ENCODE data around the gene PTPRG.
A peak's percentile ranks its signal among the peaks of the same experiment; 100 is the strongest.

PTPRG gene

GRCh38 chr3:61561374-61562041 is at the start of gene PTPRG:
PTPRG (plus strand) TSS chr3:61561571; CDS start chr3:61562288, 717 bp downstream.
- H3K27ac Mint-ChIP-seq = no peak within 1 kb of the TSS
- peaks cover 14% of the 10 kb centered on the region for H3K4me1 Mint-ChIP-seq (ENCODE audit: low read depth)
- intact Hi-C loops (cut with micrococcal nuclease) = no loop called here
- H3K4me3 Mint-ChIP-seq = peak within 1 kb of the TSS; percentile 46
- no peaks in the 10 kb centered on the region for H3K36me3 Mint-ChIP-seq (ENCODE audit: low read depth)
- H3K27me3 Mint-ChIP-seq = peaks cover 69% of the 10 kb centered on the region
- no peaks in the 10 kb centered on the region for H3K9me3 Mint-ChIP-seq

- Mint-ChIP-seq H3K4me3 (no peak overlapping the region), H3K27ac (no peak overlapping the region), H3K36me3 (ENCODE audit: low read depth) (no peaks in the 10 kb centered on the region), H3K4me1 (ENCODE audit: low read depth) (no peaks in the 10 kb centered on the region), H3K27me3 (no peaks in the 10 kb centered on the region), H3K9me3 (peaks cover 13% of the 10 kb centered on the region)
- intact Hi-C loops (cut with micrococcal nuclease) = no loop called here
These were observed 42.8 kb upstream of the PTPRG start for GRCh38 chr3:61518590-61518989.

GRCh38 chr3:61520966-61521628 is 40.3 kb upstream of the PTPRG start:
- H3K4me1 Mint-ChIP-seq (ENCODE audit: low read depth) = no peaks in the 10 kb centered on the region
- H3K9me3 Mint-ChIP-seq = no peaks in the 10 kb centered on the region
- H3K4me3 Mint-ChIP-seq = no peak overlapping the region
- no peaks in the 10 kb centered on the region for H3K27me3 Mint-ChIP-seq
- H3K36me3 Mint-ChIP-seq (ENCODE audit: low read depth) = no peaks in the 10 kb centered on the region
- no peak overlapping the region for H3K27ac Mint-ChIP-seq
- intact Hi-C loops (cut with micrococcal nuclease) = no loop called here

- Mint-ChIP-seq H3K4me3 (no peak overlapping the region), H3K27me3 (no peaks in the 10 kb centered on the region), H3K9me3 (no peaks in the 10 kb centered on the region), H3K27ac (no peak overlapping the region), H3K4me1 (ENCODE audit: low read depth) (no peaks in the 10 kb centered on the region), H3K36me3 (ENCODE audit: low read depth) (no peaks in the 10 kb centered on the region)
- intact Hi-C loops (cut with micrococcal nuclease) = no loop called here
These were observed 39.3 kb upstream of the PTPRG start for GRCh38 chr3:61522060-61522459.

- Mint-ChIP-seq H3K27ac (no peak overlapping the region), H3K4me1 (ENCODE audit: low read depth) (no peaks in the 10 kb centered on the region)
- intact Hi-C loops (cut with micrococcal nuclease) = no loop called here
These were observed 38.7 kb upstream of the PTPRG start for GRCh38 chr3:61522626-61523025.

GRCh38 chr3:61524933-61525332 is 36.4 kb upstream of the PTPRG start:
- intact Hi-C loops (cut with micrococcal nuclease) = no loop called here

More at GRCh38 chr3:61522626-61523025, 38.7 kb upstream of the PTPRG start:
- Mint-ChIP-seq H3K4me3 (no peak overlapping the region), H3K36me3 (ENCODE audit: low read depth) (no peaks in the 10 kb centered on the region), H3K9me3 (no peaks in the 10 kb centered on the region), H3K27me3 (no peaks in the 10 kb centered on the region)

GRCh38 chr3:61526308-61526707 is 35.1 kb upstream of the PTPRG start:
- Mint-ChIP-seq H3K27me3 (no peaks in the 10 kb centered on the region), H3K4me1 (ENCODE audit: low read depth) (no peaks in the 10 kb centered on the region), H3K9me3 (no peaks in the 10 kb centered on the region), H3K4me3 (no peak overlapping the region), H3K27ac (no peak overlapping the region), H3K36me3 (ENCODE audit: low read depth) (no peaks in the 10 kb centered on the region)
- intact Hi-C loops (cut with micrococcal nuclease) = no loop called here

More at GRCh38 chr3:61524933-61525332, 36.4 kb upstream of the PTPRG start:
- H3K27me3 Mint-ChIP-seq = no peaks in the 10 kb centered on the region
- H3K36me3 Mint-ChIP-seq (ENCODE audit: low read depth) = no peaks in the 10 kb centered on the region
- no peaks in the 10 kb centered on the region for H3K4me1 Mint-ChIP-seq (ENCODE audit: low read depth)
- no peak overlapping the region for H3K27ac Mint-ChIP-seq
- H3K9me3 Mint-ChIP-seq = no peaks in the 10 kb centered on the region
- no peak overlapping the region for H3K4me3 Mint-ChIP-seq

- H3K4me3 Mint-ChIP-seq = no peak overlapping the region
- H3K27ac Mint-ChIP-seq = no peak overlapping the region
- intact Hi-C loops (cut with micrococcal nuclease) = no loop called here
- H3K9me3 Mint-ChIP-seq = no peaks in the 10 kb centered on the region
- H3K4me1 Mint-ChIP-seq (ENCODE audit: low read depth) = no peaks in the 10 kb centered on the region
- H3K36me3 Mint-ChIP-seq (ENCODE audit: low read depth) = no peaks in the 10 kb centered on the region
- no peaks in the 10 kb centered on the region for H3K27me3 Mint-ChIP-seq
These were observed 34.4 kb upstream of the PTPRG start for GRCh38 chr3:61527011-61527410.

GRCh38 chr3:61530355-61530754 is 31.0 kb upstream of the PTPRG start:
- H3K4me3 Mint-ChIP-seq = no peak overlapping the region
- no peaks in the 10 kb centered on the region for H3K36me3 Mint-ChIP-seq (ENCODE audit: low read depth)
- no peaks in the 10 kb centered on the region for H3K4me1 Mint-ChIP-seq (ENCODE audit: low read depth)
- intact Hi-C loops (cut with micrococcal nuclease) = no loop called here
- H3K9me3 Mint-ChIP-seq = no peaks in the 10 kb centered on the region
- H3K27me3 Mint-ChIP-seq = no peaks in the 10 kb centered on the region
- H3K27ac Mint-ChIP-seq = no peak overlapping the region

GRCh38 chr3:61531528-61531927 is 29.8 kb upstream of the PTPRG start:
- Mint-ChIP-seq H3K27me3 (no peaks in the 10 kb centered on the region), H3K27ac (no peak overlapping the region)

GRCh38 chr3:61532739-61533500 is 28.5 kb upstream of the PTPRG start:
- Mint-ChIP-seq H3K4me1 (ENCODE audit: low read depth) (no peaks in the 10 kb centered on the region), H3K9me3 (no peaks in the 10 kb centered on the region), H3K27me3 (no peaks in the 10 kb centered on the region), H3K27ac (no peak overlapping the region), H3K4me3 (no peak overlapping the region), H3K36me3 (ENCODE audit: low read depth) (no peaks in the 10 kb centered on the region)
- intact Hi-C loops (cut with micrococcal nuclease) = no loop called here

More at GRCh38 chr3:61531528-61531927, 29.8 kb upstream of the PTPRG start:
- no peaks in the 10 kb centered on the region for H3K36me3 Mint-ChIP-seq (ENCODE audit: low read depth)
- intact Hi-C loops (cut with micrococcal nuclease) = no loop called here
- H3K4me3 Mint-ChIP-seq = no peak overlapping the region
- H3K4me1 Mint-ChIP-seq (ENCODE audit: low read depth) = no peaks in the 10 kb centered on the region
- H3K9me3 Mint-ChIP-seq = no peaks in the 10 kb centered on the region

GRCh38 chr3:61535826-61536225 is 25.5 kb upstream of the PTPRG start:
- intact Hi-C loops (cut with micrococcal nuclease) = no loop called here
- no peaks in the 10 kb centered on the region for H3K27me3 Mint-ChIP-seq
- no peaks in the 10 kb centered on the region for H3K4me1 Mint-ChIP-seq (ENCODE audit: low read depth)
- no peaks in the 10 kb centered on the region for H3K9me3 Mint-ChIP-seq
- no peak overlapping the region for H3K27ac Mint-ChIP-seq
- no peaks in the 10 kb centered on the region for H3K36me3 Mint-ChIP-seq (ENCODE audit: low read depth)
- H3K4me3 Mint-ChIP-seq = no peak overlapping the region

GRCh38 chr3:61537366-61537765 is 24.0 kb upstream of the PTPRG start:
- H3K9me3 Mint-ChIP-seq = no peaks in the 10 kb centered on the region
- H3K27me3 Mint-ChIP-seq = no peaks in the 10 kb centered on the region
- intact Hi-C loops (cut with micrococcal nuclease) = no loop called here
- no peaks in the 10 kb centered on the region for H3K4me1 Mint-ChIP-seq (ENCODE audit: low read depth)
- no peak overlapping the region for H3K4me3 Mint-ChIP-seq
- H3K27ac Mint-ChIP-seq = no peak overlapping the region
- no peaks in the 10 kb centered on the region for H3K36me3 Mint-ChIP-seq (ENCODE audit: low read depth)

GRCh38 chr3:61538486-61538885 is 22.9 kb upstream of the PTPRG start:
- intact Hi-C loops (cut with micrococcal nuclease) = no loop called here
- no peak overlapping the region for H3K27ac Mint-ChIP-seq
- no peaks in the 10 kb centered on the region for H3K9me3 Mint-ChIP-seq
- no peaks in the 10 kb centered on the region for H3K36me3 Mint-ChIP-seq (ENCODE audit: low read depth)
- H3K4me3 Mint-ChIP-seq = no peak overlapping the region
- H3K4me1 Mint-ChIP-seq (ENCODE audit: low read depth) = no peaks in the 10 kb centered on the region
- no peaks in the 10 kb centered on the region for H3K27me3 Mint-ChIP-seq

Data from dendritic cell treated with granulocyte-macrophage colony-stimulating factor and Interleukin-4, amounts not matched to agents 40 ng/mL and 50 ng/mL, for 4 days (primary cell).